Measurements from ENCODE around the gene THSD8.
A peak's percentile ranks its signal among the peaks of the same experiment; 100 is the strongest.

Gene THSD8

DNA sequence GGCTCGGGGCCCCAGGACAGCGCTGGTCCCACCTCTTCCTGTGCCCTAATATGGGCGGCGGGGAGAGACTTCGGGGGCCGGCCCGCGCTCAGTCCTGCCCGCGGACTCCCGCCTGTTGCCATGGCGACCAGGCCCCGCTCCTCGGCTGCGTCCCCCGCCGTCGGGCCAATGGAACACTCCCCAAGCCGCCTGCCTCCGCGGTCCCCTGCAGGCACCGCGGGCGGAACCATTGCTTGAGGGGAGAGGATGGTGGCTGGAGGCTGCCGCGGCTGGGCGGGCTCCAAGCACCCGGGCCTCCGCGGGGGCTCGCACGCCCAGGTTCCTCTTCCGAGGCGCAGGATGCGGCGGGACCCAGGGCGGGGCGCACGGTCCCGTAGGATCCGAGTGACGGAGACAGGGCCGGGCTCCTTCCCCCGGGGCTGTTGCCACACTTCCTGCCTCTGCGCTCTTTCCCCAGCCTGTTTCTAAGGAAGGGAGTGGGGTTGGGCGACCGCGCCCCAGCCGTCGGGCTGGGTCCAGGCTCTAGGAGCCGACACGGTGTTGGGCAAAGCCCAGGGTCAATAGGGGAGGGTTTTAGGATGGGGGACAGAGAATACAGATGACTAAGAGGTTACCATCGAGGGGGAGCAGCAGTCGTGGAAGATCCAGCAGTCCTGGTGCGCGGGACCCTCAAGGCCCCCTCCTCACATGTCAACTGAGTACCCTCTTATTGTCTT is 11.8 kb upstream of the THSD8 start:
- Histone ChIP-seq H3K18ac (ENCODE audit: low read length) (peak overlapping the region; percentile 96), H4K8ac (ENCODE audit: low read depth, low read length) (no peak overlapping the region), H2BK12ac (ENCODE audit: low read length) (no peak overlapping the region), H3K36me3 (replicated peaks in 1 of 2; ENCODE audit: control insufficient read depth in 2 of 2, insufficient read depth in 2 of 2, low read length in 2 of 2) (no peaks in the 10 kb centered on the region), H2BK5ac (ENCODE audit: low read length) (peak overlapping the region; percentile 85), H3K27ac (replicated peaks; ENCODE audit: low read length) (peak overlapping the region; percentile 51), H3K9me3 (replicated peaks in 1 of 2; ENCODE audit: control insufficient read depth in 2 of 2, insufficient read depth in 1 of 2, low read depth in 1 of 2, low read length in 2 of 2) (no peaks in the 10 kb centered on the region), H4K91ac (ENCODE audit: low read depth, low read length, poor library complexity) (no peak overlapping the region), H3K9ac (ENCODE audit: low read depth, low read length, poor library complexity) (peak overlapping the region; percentile 7), H2BK15ac (ENCODE audit: low read length) (no peak overlapping the region), H3K4me3 (ENCODE audit: low read length in 2 of 2) (peak overlapping the region; percentile 60 to 73), H3K79me1 (ENCODE audit: low read depth, low read length) (peaks cover 4% of the 10 kb centered on the region), H3K23ac (ENCODE audit: low read depth, low read length, poor library complexity) (peak overlapping the region; percentile 83), H3K27me3 (ENCODE audit: control insufficient read depth in 3 of 3, insufficient read depth in 3 of 3, low read depth in 1 of 3, low read length in 3 of 3) (peaks cover 0 to 31% (median 3%) of the 10 kb centered on the region in 3 experiments), H3K4me1 (ENCODE audit: control insufficient read depth in 2 of 2, insufficient read depth in 1 of 2, low read depth in 1 of 2, low read length in 2 of 2) (peaks cover 21 to 46% of the 10 kb centered on the region in 2 donors), H2AK5ac (ENCODE audit: low read depth, low read length) (no peak overlapping the region), H3K14ac (ENCODE audit: low read length) (no peak overlapping the region), H3K4me2 (ENCODE audit: insufficient read depth, low read length, poor library complexity, severe bottlenecking) (peak overlapping the region; percentile 89), H2BK120ac (ENCODE audit: low read depth, low read length) (no peak overlapping the region), H3K4ac (ENCODE audit: low read length) (no peak overlapping the region), H2AFZ (ENCODE audit: low read length) (peak overlapping the region; percentile 87)
- no CpG with 5 or more reads among the region's 56 CpGs for WGBS, 2 donors (ENCODE audit: extremely low coverage in 2 of 2, insufficient read length in 2 of 2, insufficient replicate concordance in 1 of 2)
- DNase-seq (ENCODE audit: low spot score) = peak; percentile 95

DNA sequence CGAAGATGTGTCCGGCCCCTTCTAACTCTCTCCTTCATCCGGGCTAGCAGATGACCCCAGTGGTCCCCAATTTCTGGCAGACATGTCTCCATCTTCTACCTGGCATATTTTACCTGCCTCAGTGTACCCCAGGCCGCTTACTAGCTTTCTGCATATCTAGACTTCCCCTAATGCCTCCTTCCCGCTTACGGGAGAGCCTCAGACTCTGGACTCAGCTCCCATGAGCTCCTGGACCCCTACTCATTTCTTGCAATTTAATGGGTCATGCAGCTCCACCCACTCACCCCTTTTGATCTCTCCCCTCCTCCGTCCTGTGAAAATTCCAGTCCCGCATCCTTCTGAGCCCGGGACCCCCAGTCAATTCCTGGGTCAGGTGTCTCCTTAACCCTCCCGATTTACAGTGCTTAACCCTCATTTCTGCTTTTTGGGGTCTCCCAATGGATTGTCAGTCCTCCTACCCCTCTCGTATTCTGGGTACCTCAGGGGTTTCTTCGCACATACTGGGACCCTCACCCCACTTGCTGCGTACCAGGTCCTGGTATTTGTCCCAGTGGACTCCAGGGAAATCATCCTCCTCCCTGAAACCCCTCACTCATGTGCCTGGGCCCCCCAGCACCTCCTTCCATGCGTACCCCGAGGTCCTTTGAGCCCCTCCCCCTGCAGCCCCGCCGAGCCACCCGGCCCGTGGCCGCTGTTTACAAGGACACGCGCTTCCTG is 11.1 kb upstream of the THSD8 start:
- peak overlapping the region; percentile 47 for H2BK120ac ChIP-seq (ENCODE audit: low read depth, low read length)
- H3K4ac ChIP-seq (ENCODE audit: low read length) = no peak overlapping the region
- WGBS, 2 donors (ENCODE audit: extremely low coverage in 2 of 2, insufficient read length in 2 of 2, insufficient replicate concordance in 1 of 2) = no CpG with 5 or more reads among the region's 22 CpGs
- H3K9me3 ChIP-seq (replicated peaks in 1 of 2; ENCODE audit: control insufficient read depth in 2 of 2, insufficient read depth in 1 of 2, low read depth in 1 of 2, low read length in 2 of 2) = no peaks in the 10 kb centered on the region
- H3K4me1 ChIP-seq (ENCODE audit: control insufficient read depth in 2 of 2, insufficient read depth in 1 of 2, low read depth in 1 of 2, low read length in 2 of 2) = peaks cover 21 to 40% of the 10 kb centered on the region in 2 donors
- H3K27me3 ChIP-seq (ENCODE audit: control insufficient read depth in 3 of 3, insufficient read depth in 3 of 3, low read depth in 1 of 3, low read length in 3 of 3) = peaks cover 0 to 31% (median 3%) of the 10 kb centered on the region in 3 experiments
- peak overlapping the region; percentile 61 for H3K9ac ChIP-seq (ENCODE audit: low read depth, low read length, poor library complexity)
- H2BK12ac ChIP-seq (ENCODE audit: low read length) = no peak overlapping the region
- no peak overlapping the region for H2BK15ac ChIP-seq (ENCODE audit: low read length)
- no peak overlapping the region for H2AK5ac ChIP-seq (ENCODE audit: low read depth, low read length)
- peak overlapping the region; percentile 100 for H3K23ac ChIP-seq (ENCODE audit: low read depth, low read length, poor library complexity)
- peak overlapping the region; percentile 87 for H2AFZ ChIP-seq (ENCODE audit: low read length)
- H3K79me1 ChIP-seq (ENCODE audit: low read depth, low read length) = peaks cover 4% of the 10 kb centered on the region
- DNase-seq (ENCODE audit: low spot score) = no peak
- H3K4me2 ChIP-seq (ENCODE audit: insufficient read depth, low read length, poor library complexity, severe bottlenecking) = peak overlapping the region; percentile 96
- H3K36me3 ChIP-seq (replicated peaks in 1 of 2; ENCODE audit: control insufficient read depth in 2 of 2, insufficient read depth in 2 of 2, low read length in 2 of 2) = no peaks in the 10 kb centered on the region
- H3K4me3 ChIP-seq (ENCODE audit: low read length in 2 of 2) = peak overlapping the region; percentile 46 to 60
- no peak overlapping the region for H3K14ac ChIP-seq (ENCODE audit: low read length)
- no peak overlapping the region for H3K27ac ChIP-seq (replicated peaks; ENCODE audit: low read length)
- peak overlapping the region; percentile 89 for H3K18ac ChIP-seq (ENCODE audit: low read length)
- H2BK5ac ChIP-seq (ENCODE audit: low read length) = no peak overlapping the region
- H4K8ac ChIP-seq (ENCODE audit: low read depth, low read length) = no peak overlapping the region
- no peak overlapping the region for H4K91ac ChIP-seq (ENCODE audit: low read depth, low read length, poor library complexity)

DNA sequence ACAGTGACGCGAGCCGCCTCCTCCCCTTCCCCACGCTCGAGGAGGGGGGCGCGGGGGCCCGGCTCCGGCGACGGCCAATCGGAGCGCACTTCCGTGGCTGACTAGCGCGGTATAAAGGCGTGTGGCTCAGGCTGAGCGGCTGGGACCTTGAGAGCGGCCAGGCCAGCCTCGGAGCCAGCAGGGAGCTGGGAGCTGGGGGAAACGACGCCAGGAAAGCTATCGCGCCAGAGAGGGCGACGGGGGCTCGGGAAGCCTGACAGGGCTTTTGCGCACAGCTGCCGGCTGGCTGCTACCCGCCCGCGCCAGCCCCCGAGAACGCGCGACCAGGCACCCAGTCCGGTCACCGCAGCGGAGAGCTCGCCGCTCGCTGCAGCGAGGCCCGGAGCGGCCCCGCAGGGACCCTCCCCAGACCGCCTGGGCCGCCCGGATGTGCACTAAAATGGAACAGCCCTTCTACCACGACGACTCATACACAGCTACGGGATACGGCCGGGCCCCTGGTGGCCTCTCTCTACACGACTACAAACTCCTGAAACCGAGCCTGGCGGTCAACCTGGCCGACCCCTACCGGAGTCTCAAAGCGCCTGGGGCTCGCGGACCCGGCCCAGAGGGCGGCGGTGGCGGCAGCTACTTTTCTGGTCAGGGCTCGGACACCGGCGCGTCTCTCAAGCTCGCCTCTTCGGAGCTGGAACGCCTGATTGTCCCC is 10.4 kb upstream of the THSD8 start, which contains the start of gene JUNB:
Gene JUNB (plus strand): TSS at position 142 of the 706 bp plus-strand sequence. CDS start 286 bp downstream, at position 428.
- Histone ChIP-seq H4K8ac (ENCODE audit: low read depth, low read length) (no peak within 1 kb of the TSS), H2AK5ac (ENCODE audit: low read depth, low read length) (peak within 1 kb of the TSS; percentile 72), H3K23ac (ENCODE audit: low read depth, low read length, poor library complexity) (peak within 1 kb of the TSS; percentile 100), H3K9ac (ENCODE audit: low read depth, low read length, poor library complexity) (peak within 1 kb of the TSS; percentile 91), H3K36me3 (replicated peaks in 1 of 2; ENCODE audit: control insufficient read depth in 2 of 2, insufficient read depth in 2 of 2, low read length in 2 of 2) (no peaks in the 10 kb centered on the region), H3K27me3 (ENCODE audit: control insufficient read depth in 3 of 3, insufficient read depth in 3 of 3, low read depth in 1 of 3, low read length in 3 of 3) (peaks cover 0 to 31% (median 3%) of the 10 kb centered on the region in 3 experiments), H3K9me3 (replicated peaks in 1 of 2; ENCODE audit: control insufficient read depth in 2 of 2, insufficient read depth in 1 of 2, low read depth in 1 of 2, low read length in 2 of 2) (no peaks in the 10 kb centered on the region), H2BK120ac (ENCODE audit: low read depth, low read length) (peak within 1 kb of the TSS; percentile 47), H2BK5ac (ENCODE audit: low read length) (peak within 1 kb of the TSS; percentile 71), H2AFZ (ENCODE audit: low read length) (peak within 1 kb of the TSS; percentile 88), H2BK12ac (ENCODE audit: low read length) (no peak within 1 kb of the TSS), H3K18ac (ENCODE audit: low read length) (peak within 1 kb of the TSS; percentile 97), H4K91ac (ENCODE audit: low read depth, low read length, poor library complexity) (no peak within 1 kb of the TSS), H3K4me2 (ENCODE audit: insufficient read depth, low read length, poor library complexity, severe bottlenecking) (peak within 1 kb of the TSS; percentile 96), H3K4ac (ENCODE audit: low read length) (peak within 1 kb of the TSS; percentile 60), H3K27ac (replicated peaks; ENCODE audit: low read length) (no peak within 1 kb of the TSS), H3K4me1 (ENCODE audit: control insufficient read depth in 2 of 2, insufficient read depth in 1 of 2, low read depth in 1 of 2, low read length in 2 of 2) (peaks cover 24 to 43% of the 10 kb centered on the region in 2 donors), H2BK15ac (ENCODE audit: low read length) (peak within 1 kb of the TSS; percentile 84), H3K14ac (ENCODE audit: low read length) (peak within 1 kb of the TSS; percentile 42), H3K79me1 (ENCODE audit: low read depth, low read length) (peaks cover 4% of the 10 kb centered on the region), H3K4me3 (ENCODE audit: low read length in 2 of 2) (peak within 1 kb of the TSS; percentile 60 to 79)
- no peak for DNase-seq (ENCODE audit: low spot score)
- WGBS, 2 donors (ENCODE audit: extremely low coverage in 2 of 2, insufficient read length in 2 of 2, insufficient replicate concordance in 1 of 2) = no CpG with 5 or more reads among the region's 73 CpGs

All from neuronal stem cell (in vitro differentiated cells).